ENCODE data around the gene RND1.

GRCh38 chr12:48894271-48894670 is 28.6 kb upstream of the RND1 start:
- TF ChIP-seq POLR2A (IDR thresholded peaks at IDR 0.05; ENCODE audit: low read depth, low read length) (no peak), POLR2AphosphoS5 (IDR thresholded peaks at IDR 0.05; ENCODE audit: low read depth, low read length) (no peak)
